A549 (cell line): Measurements from ENCODE around the gene ADD3. TPM values are rescaled to one million over a fixed set of nuclear protein-coding genes. Genes with fewer than 3 reads are reported as not detected.

Source experiments
- ATAC-seq, 2 experiments: fragments of 200-7000 bp in 1 of 2; fragments of >200 bp in 1 of 2; cut with Nextera tagmentation in 1 of 2; cut with Tn5 transposase in 1 of 2; 3 replicates each; pipeline versions ENCODE4 v1.8.0 to v1.9.1; 2018 to 2020; ENCODE audit warnings: mild to moderate bottlenecking in 1 of 2, moderate library complexity in 1 of 2
- CTCF ChIA-PET: fragments of 300-600 bp; sonication (Branson Sonifier 250); formaldehyde crosslinking; extraction: SDS; loops from one replicate; lab custom pipeline; 2021; ENCODE audit warnings: antibody characterized with exemption, inconsistent platforms; lab: Yijun Ruan, JAX
- POLR2A ChIA-PET: fragments of 350-600 bp; formaldehyde crosslinking; extraction: SDS; loops from one replicate; lab custom pipeline; 2021; ENCODE audit warnings: antibody characterized with exemption, inconsistent platforms; lab: Yijun Ruan, JAX
- DNase-seq, 2 experiments: peaks; one replicate each; pipeline versions ENCODE4 v3.0.0 to v3.0.0-alpha.2; 2011 to 2016; ENCODE audit warnings: low read depth in 1 of 2, low spot score in 1 of 2
- FAIRE-seq: peaks from 2 replicates; lab custom pipeline; 2011; peaks lifted over from hg19 to GRCh38; lab: Jason Lieb, UNC
- H3K27ac ChIP-seq, 2 experiments: fragments of >200 bp; sonication (Bioruptor Twin); formaldehyde crosslinking; 3 replicates each; pipeline ENCODE4 v1.5.1; 2016 to 2017
- H3K4me1 ChIP-seq: fragments of >200 bp; sonication (Bioruptor Twin); formaldehyde crosslinking; 3 replicates; pipeline ENCODE4 v1.6.1; 2016
- H3K4me2 ChIP-seq: fragments of >200 bp; sonication (Bioruptor Twin); formaldehyde crosslinking; 3 replicates; pipeline ENCODE4 v1.6.1; 2016
- H3K4me3 ChIP-seq: fragments of >200 bp; sonication (Bioruptor Twin); formaldehyde crosslinking; 3 replicates; pipeline ENCODE4 v1.5.1; 2016
- H3K9me3 ChIP-seq: fragments of >200 bp; sonication (Bioruptor Twin); formaldehyde crosslinking; 3 replicates; pipeline ENCODE4 v1.6.1; 2016
- BHLHE40 ChIP-seq: IDR thresholded peaks from 2 replicates; pipeline ENCODE4 v1.6.1; 2012; ENCODE audit warnings: low read depth, low read length, inconsistent platforms
- CHD2 ChIP-seq: fragments of 150-350 bp; IDR thresholded peaks from 2 replicates; pipeline ENCODE4 v1.6.1; 2014; ENCODE audit warnings: low read length; ENCODE audit not compliant: partially characterized antibody
- EHF ChIP-seq: fragments of 250-450 bp; sonication (Bioruptor Pico); IDR thresholded peaks from 2 replicates; pipeline ENCODE4 v1.5.0; 2020; ENCODE audit warnings: mild to moderate bottlenecking
- ESRRA ChIP-seq: fragments of 150-350 bp; IDR thresholded peaks from 2 replicates; pipeline ENCODE4 v1.6.1; 2014; ENCODE audit warnings: mild to moderate bottlenecking, low read length, borderline replicate concordance
- FOSL2 ChIP-seq, 2 experiments: fragments of 450-650 bp in 1 of 2; fragments of >200 bp in 1 of 2; sonication (Bioruptor Twin) in 1 of 2; formaldehyde crosslinking; IDR thresholded peaks; 2 replicates each; pipeline versions ENCODE4 v1.5.0 to v1.6.1; 2016 to 2020; ENCODE audit warnings: mild to moderate bottlenecking in 1 of 2, moderate library complexity in 1 of 2
- GATA3 ChIP-seq: IDR thresholded peaks from 2 replicates; pipeline ENCODE4 v1.6.1; 2012; ENCODE audit warnings: borderline replicate concordance
- HDAC2 ChIP-seq: fragments of 200-600 bp; sonication (generic); IDR thresholded peaks from 2 replicates; pipeline ENCODE4 v1.6.1; 2016
- HOXA7 ChIP-seq: fragments of 250-450 bp; sonication (Bioruptor Pico); IDR thresholded peaks from 2 replicates; pipeline ENCODE4 v1.5.0; 2020; ENCODE audit warnings: mild to moderate bottlenecking, moderate library complexity
- HOXB5 ChIP-seq: fragments of 250-450 bp; sonication (Bioruptor Pico); IDR thresholded peaks from 2 replicates; pipeline ENCODE4 v1.5.0; 2020; ENCODE audit warnings: mild to moderate bottlenecking, moderate library complexity
- MAFK ChIP-seq: fragments of 450-650 bp; IDR thresholded peaks from 2 replicates; pipeline ENCODE4 v1.6.1; 2014; ENCODE audit not compliant: partially characterized antibody
- NFE2L2 ChIP-seq: fragments of 150-350 bp; conservative IDR thresholded peaks from 2 replicates; pipeline ENCODE4 v1.6.1; 2014; ENCODE audit warnings: low read length
- NR3C1 ChIP-seq: fragments of >200 bp; sonication (Bioruptor Twin); formaldehyde crosslinking; IDR thresholded peaks from 3 replicates; pipeline ENCODE4 v1.6.1; 2017
- PHF8 ChIP-seq: fragments of 200-600 bp; sonication (generic); IDR thresholded peaks from 2 replicates; pipeline ENCODE4 v1.6.1; 2016; ENCODE audit warnings: low read depth, mild to moderate bottlenecking, antibody characterized with exemption, moderate library complexity, borderline replicate concordance
- POLR2AphosphoS2 ChIP-seq: conservative IDR thresholded peaks from 2 replicates; pipeline ENCODE4 v1.6.1; 2012; ENCODE audit warnings: low read length, improper control_type of control experiment, inconsistent platforms
- RCOR1 ChIP-seq: fragments of 150-350 bp; IDR thresholded peaks from 2 replicates; pipeline ENCODE4 v1.6.1; 2014; ENCODE audit warnings: antibody characterized with exemption, low read length, low read depth
- RFX5 ChIP-seq: fragments of 450-650 bp; IDR thresholded peaks from 2 replicates; pipeline ENCODE4 v1.7.1; 2014; ENCODE audit warnings: antibody characterized with exemption, mild to moderate bottlenecking, moderate library complexity
- SMC3 ChIP-seq: fragments of >200 bp; sonication (Bioruptor Twin); formaldehyde crosslinking; IDR thresholded peaks from 3 replicates; pipeline ENCODE4 v1.6.1; 2018; ENCODE audit warnings: inconsistent platforms
- SREBF2 ChIP-seq: fragments of 450-650 bp; IDR thresholded peaks from 2 replicates; pipeline ENCODE4 v1.6.1; 2014; ENCODE audit warnings: mild to moderate bottlenecking, moderate library complexity
- TFCP2L1 ChIP-seq: fragments of 250-450 bp; sonication (Bioruptor Pico); IDR thresholded peaks from 2 replicates; pipeline ENCODE4 v1.5.0; 2021; ENCODE audit warnings: mild to moderate bottlenecking
- ZFP36 ChIP-seq: fragments of 450-650 bp; IDR thresholded peaks from 2 replicates; pipeline ENCODE4 v1.6.1; 2014; ENCODE audit warnings: borderline replicate concordance; ENCODE audit not compliant: partially characterized antibody
- WGBS: methylation state at CpG from one replicate; pipeline ENCODE4 v1.1.6; 2017; ENCODE audit errors: missing lambda C conversion rate; 5-methylcytosine and 5-hydroxymethylcytosine counted together
- polyA plus RNA-seq, 4 experiments: library from polyadenylated mRNA; depleted of rRNA in 3 of 4; stranded (reverse); fragments of >200 nt; fragmentation: RNase III in 1 of 4; extraction: RNeasy Plus Mini Kit Qiagen cat#74134 plus additional on column Dnase treatment in 1 of 4; gene quantifications; 2 replicates in 3 of 4; 3 replicates in 1 of 4; pipeline ENCODE4 v1.2.3, GENCODE V29; 2011 to 2017
- TF ChIP-seq, protein P1 (sequence below): fragments of >200 bp; sonication (Bioruptor Twin); formaldehyde crosslinking; IDR thresholded peaks from 3 replicates; pipeline ENCODE4 v1.5.1; 2016
- TF ChIP-seq, protein P2 (sequence below): fragments of >200 bp; sonication (Bioruptor Twin); formaldehyde crosslinking; IDR thresholded peaks from 2 replicates; pipeline ENCODE4 v1.6.1; 2016
- TF ChIP-seq, protein P3 (sequence below): IDR thresholded peaks from 2 replicates; pipeline ENCODE4 v1.6.1; 2012; ENCODE audit warnings: low read depth, borderline replicate concordance
- TF ChIP-seq, protein P4 (sequence below): fragments of >200 bp; sonication (Bioruptor Twin); formaldehyde crosslinking; IDR thresholded peaks from 3 replicates; pipeline ENCODE4 v1.6.1; 2016
- TF ChIP-seq, protein P5 (sequence below): fragments of 250-450 bp; sonication (Bioruptor Pico); IDR thresholded peaks from 2 replicates; pipeline ENCODE4 v1.5.0; 2020; ENCODE audit warnings: low read depth, mild to moderate bottlenecking, moderate library complexity

Gene ADD3
- polyA plus RNA-seq, 2 of the 4 experiments (the other 2 are of a cell fraction) = 9.8 to 48.2 TPM

DNA sequence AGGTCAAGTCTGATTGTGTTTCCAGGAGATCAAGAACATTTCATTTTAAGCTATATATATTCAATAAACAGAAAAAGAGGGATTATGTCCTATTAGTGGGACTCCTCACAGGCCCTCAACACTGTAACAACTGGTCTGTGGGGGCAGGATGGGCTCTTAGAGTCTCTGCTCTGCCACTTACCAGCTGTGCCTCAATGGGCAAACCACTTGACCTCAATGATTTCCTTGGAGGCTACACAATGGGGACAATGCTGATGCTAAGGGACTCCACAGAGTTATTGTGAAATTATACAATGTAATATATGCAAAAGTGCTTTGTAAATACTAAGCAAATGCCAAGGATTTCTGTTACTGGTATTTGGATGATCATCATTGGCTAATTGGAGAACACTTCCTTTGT lies 166.4 kb downstream of the ADD3 start:
- ATAC-seq (no peak), DNase-seq (no peak), FAIRE-seq (no peak)
- POLR2A ChIA-PET = no interaction called here
- no peaks in the 10 kb centered on the region for H3K9me3 ChIP-seq
- TF ChIP-seq FOSL2 (IDR thresholded peaks at IDR 0.05) = no peak
- no peak for TF ChIP-seq FOSL2 (CRISPR knock-in tag; IDR thresholded peaks at IDR 0.05)
- TF ChIP-seq POLR2AphosphoS2 = no peak
- TF ChIP-seq, protein P1, sequence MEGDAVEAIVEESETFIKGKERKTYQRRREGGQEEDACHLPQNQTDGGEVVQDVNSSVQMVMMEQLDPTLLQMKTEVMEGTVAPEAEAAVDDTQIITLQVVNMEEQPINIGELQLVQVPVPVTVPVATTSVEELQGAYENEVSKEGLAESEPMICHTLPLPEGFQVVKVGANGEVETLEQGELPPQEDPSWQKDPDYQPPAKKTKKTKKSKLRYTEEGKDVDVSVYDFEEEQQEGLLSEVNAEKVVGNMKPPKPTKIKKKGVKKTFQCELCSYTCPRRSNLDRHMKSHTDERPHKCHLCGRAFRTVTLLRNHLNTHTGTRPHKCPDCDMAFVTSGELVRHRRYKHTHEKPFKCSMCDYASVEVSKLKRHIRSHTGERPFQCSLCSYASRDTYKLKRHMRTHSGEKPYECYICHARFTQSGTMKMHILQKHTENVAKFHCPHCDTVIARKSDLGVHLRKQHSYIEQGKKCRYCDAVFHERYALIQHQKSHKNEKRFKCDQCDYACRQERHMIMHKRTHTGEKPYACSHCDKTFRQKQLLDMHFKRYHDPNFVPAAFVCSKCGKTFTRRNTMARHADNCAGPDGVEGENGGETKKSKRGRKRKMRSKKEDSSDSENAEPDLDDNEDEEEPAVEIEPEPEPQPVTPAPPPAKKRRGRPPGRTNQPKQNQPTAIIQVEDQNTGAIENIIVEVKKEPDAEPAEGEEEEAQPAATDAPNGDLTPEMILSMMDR = no peak
- no peak for TF ChIP-seq SMC3
- no peak for TF ChIP-seq NR3C1
- TF ChIP-seq TFCP2L1 (CRISPR knock-in tag) = no peak
- TF ChIP-seq, protein P2, sequence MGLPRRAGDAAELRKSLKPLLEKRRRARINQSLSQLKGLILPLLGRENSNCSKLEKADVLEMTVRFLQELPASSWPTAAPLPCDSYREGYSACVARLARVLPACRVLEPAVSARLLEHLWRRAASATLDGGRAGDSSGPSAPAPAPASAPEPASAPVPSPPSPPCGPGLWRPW = no peak
- TF ChIP-seq HDAC2 = no peak
- TF ChIP-seq EHF (CRISPR knock-in tag) = no peak
- TF ChIP-seq RCOR1 = no peak
- TF ChIP-seq, all 56 proteins: peak for 0
- H3K4me1 ChIP-seq = peaks cover 17% of the 10 kb centered on the region; the same call in 1 of the 3 replicates
- no peak overlapping the region for H3K4me3 ChIP-seq
- CTCF ChIA-PET = interaction anchor here (0.7 to 1.0 kb wide), 2 partner anchors 23 to 413 kb away, joined by 3 read pairs; no protein-coding TSS in a partner anchor
- no peak overlapping the region for H3K4me2 ChIP-seq
- H3K27ac ChIP-seq = no peak overlapping the region

DNA sequence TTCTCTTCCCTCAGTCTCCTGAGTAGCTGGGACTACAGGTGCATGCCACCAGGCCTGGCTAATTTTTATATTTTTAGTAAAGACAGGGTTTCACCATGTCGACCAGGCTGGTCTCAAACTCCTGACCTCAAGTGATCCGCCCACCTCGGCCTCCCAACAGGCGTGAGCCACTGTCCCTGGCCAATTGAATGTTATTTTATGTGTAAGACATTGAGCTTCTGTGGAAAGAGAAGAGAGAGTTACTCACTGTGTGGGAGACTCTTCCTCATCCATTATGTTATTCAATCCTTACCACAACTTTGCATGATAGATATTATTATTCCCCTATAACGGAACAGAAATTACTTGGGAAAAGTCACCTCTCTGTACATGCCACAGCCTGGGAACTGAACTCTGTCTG lies 167.0 kb downstream of the ADD3 start:
- WGBS = 84% methylated on average over 5 of the region's 5 CpGs
- no peak for FAIRE-seq

DNA sequence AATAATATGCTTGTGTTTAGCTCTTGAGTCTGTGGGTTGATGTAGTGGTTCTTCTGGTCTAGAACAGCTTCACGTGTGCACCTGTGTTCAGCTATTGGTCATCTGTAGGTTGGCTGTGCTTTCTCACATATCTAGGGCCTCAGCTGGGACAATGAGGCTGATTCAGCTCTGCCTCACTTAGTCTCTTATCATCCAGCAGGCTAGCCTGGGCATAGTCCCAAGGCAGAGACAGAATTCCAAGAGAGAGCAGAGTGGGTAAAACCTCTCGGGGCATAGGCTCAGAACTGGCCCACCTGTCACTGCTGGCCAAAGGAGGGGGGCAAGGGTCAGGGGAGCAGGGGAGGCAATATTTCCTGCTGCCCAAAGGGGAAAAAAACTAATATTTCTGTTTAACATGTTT lies 167.6 kb downstream of the ADD3 start:
- no peak for ATAC-seq
- Histone ChIP-seq H3K4me2 (no peak overlapping the region), H3K27ac (no peak overlapping the region)
- 71% methylated on average over 2 of the region's 2 CpGs for WGBS
- POLR2A ChIA-PET = no interaction called here
- TF ChIP-seq RFX5 (no peak), MAFK (no peak), PHF8 (no peak), POLR2AphosphoS2 (no peak), BHLHE40 (no peak), SREBF2 (no peak), CHD2 (no peak), HDAC2 (no peak), HOXA7 (CRISPR knock-in tag) (no peak), GATA3 (no peak), NFE2L2 (no peak), NR3C1 (no peak), FOSL2 (IDR thresholded peaks at IDR 0.05) (no peak), FOSL2 (CRISPR knock-in tag; IDR thresholded peaks at IDR 0.05) (no peak), ESRRA (no peak), HOXB5 (CRISPR knock-in tag) (no peak)
- TF ChIP-seq, protein P3, sequence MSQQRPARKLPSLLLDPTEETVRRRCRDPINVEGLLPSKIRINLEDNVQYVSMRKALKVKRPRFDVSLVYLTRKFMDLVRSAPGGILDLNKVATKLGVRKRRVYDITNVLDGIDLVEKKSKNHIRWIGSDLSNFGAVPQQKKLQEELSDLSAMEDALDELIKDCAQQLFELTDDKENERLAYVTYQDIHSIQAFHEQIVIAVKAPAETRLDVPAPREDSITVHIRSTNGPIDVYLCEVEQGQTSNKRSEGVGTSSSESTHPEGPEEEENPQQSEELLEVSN = no peak
- TF ChIP-seq, protein P4, sequence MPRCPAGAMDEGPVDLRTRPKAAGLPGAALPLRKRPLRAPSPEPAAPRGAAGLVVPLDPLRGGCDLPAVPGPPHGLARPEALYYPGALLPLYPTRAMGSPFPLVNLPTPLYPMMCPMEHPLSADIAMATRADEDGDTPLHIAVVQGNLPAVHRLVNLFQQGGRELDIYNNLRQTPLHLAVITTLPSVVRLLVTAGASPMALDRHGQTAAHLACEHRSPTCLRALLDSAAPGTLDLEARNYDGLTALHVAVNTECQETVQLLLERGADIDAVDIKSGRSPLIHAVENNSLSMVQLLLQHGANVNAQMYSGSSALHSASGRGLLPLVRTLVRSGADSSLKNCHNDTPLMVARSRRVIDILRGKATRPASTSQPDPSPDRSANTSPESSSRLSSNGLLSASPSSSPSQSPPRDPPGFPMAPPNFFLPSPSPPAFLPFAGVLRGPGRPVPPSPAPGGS = no peak
- TF ChIP-seq, protein P5, sequence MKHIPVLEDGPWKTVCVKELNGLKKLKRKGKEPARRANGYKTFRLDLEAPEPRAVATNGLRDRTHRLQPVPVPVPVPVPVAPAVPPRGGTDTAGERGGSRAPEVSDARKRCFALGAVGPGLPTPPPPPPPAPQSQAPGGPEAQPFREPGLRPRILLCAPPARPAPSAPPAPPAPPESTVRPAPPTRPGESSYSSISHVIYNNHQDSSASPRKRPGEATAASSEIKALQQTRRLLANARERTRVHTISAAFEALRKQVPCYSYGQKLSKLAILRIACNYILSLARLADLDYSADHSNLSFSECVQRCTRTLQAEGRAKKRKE (CRISPR knock-in tag) = no peak
- TF ChIP-seq, protein P2 = no peak
- TF ChIP-seq, all 56 proteins: peak for 0
- no peak for FAIRE-seq
- Histone ChIP-seq H3K4me1 (peaks cover 15% of the 10 kb centered on the region; the same call in 1 of the 3 replicates), H3K9me3 (no peaks in the 10 kb centered on the region), H3K4me3 (no peak overlapping the region)
- no peak for DNase-seq
- CTCF ChIA-PET = interaction anchor here (0.7 to 1.0 kb wide), 3 partner anchors 9 to 105 kb away, joined by 3 to 4 read pairs (median 4); no protein-coding TSS in a partner anchor

More for the DNA sequence above, 167.0 kb downstream of the ADD3 start:
- ATAC-seq (no peak), DNase-seq (no peak)
- CTCF ChIA-PET = interaction anchor here (0.7 to 1.0 kb wide), 4 partner anchors 10 to 412 kb away, joined by 3 to 4 read pairs (median 4); no protein-coding TSS in a partner anchor
- Histone ChIP-seq H3K4me2 (no peak overlapping the region), H3K27ac (no peak overlapping the region), H3K4me3 (no peak overlapping the region), H3K9me3 (no peaks in the 10 kb centered on the region), H3K4me1 (peaks cover 17% of the 10 kb centered on the region; the same call in 1 of the 3 replicates)
- POLR2A ChIA-PET = no interaction called here
- TF ChIP-seq ZFP36 = no peak
